HS-27A (cell line): ENCODE measurements around the gene CCDC187.

Source experiments
- DNase-seq: peaks from one replicate; pipeline ENCODE4 v3.0.0-alpha.2; 2012; ENCODE audit warnings: low read depth, missing footprints

Gene CCDC187

GRCh38 chr9:136339173-136339957 lies 35.5 kb upstream of the CCDC187 start:
- DNase-seq: no peak

- no peak for DNase-seq
Measured at GRCh38 chr9:136338511-136338910, 34.6 kb upstream of the CCDC187 start.

- DNase-seq: no peak
Measured at GRCh38 chr9:136337416-136338395, 33.8 kb upstream of the CCDC187 start.

GRCh38 chr9:136336881-136337280 lies 33.0 kb upstream of the CCDC187 start:
- no peak for DNase-seq

GRCh38 chr9:136336156-136336870 lies 32.4 kb upstream of the CCDC187 start:
- no peak for DNase-seq

GRCh38 chr9:136335296-136336155 lies 31.6 kb upstream of the CCDC187 start:
- no peak for DNase-seq

- DNase-seq: no peak
Measured at GRCh38 chr9:136334541-136334940, 30.6 kb upstream of the CCDC187 start.

- no peak for DNase-seq
Measured at GRCh38 chr9:136333486-136333885, 29.6 kb upstream of the CCDC187 start.

- DNase-seq: no peak
Measured at GRCh38 chr9:136333045-136333444, 29.2 kb upstream of the CCDC187 start.

GRCh38 chr9:136332482-136332983 lies 28.6 kb upstream of the CCDC187 start:
- no peak for DNase-seq

- no peak for DNase-seq
Measured at GRCh38 chr9:136331556-136332481, 27.9 kb upstream of the CCDC187 start.

- DNase-seq: no peak
Measured at GRCh38 chr9:136331030-136331429, 27.1 kb upstream of the CCDC187 start.

- no peak for DNase-seq
Measured at GRCh38 chr9:136330406-136330990, 26.6 kb upstream of the CCDC187 start.

GRCh38 chr9:136329636-136330405 lies 25.9 kb upstream of the CCDC187 start:
- no peak for DNase-seq

- DNase-seq: no peak
Measured at GRCh38 chr9:136329211-136329627, 25.3 kb upstream of the CCDC187 start.

- no peak for DNase-seq
Measured at GRCh38 chr9:136328622-136329041, 24.7 kb upstream of the CCDC187 start.

GRCh38 chr9:136328011-136328621 lies 24.2 kb upstream of the CCDC187 start:
- no peak for DNase-seq

- no peak for DNase-seq
Measured at GRCh38 chr9:136327304-136327974, 23.5 kb upstream of the CCDC187 start, which contains the start of gene GPSM1. TSS of gene GPSM1 (plus strand) at chr9:136327539. CDS start at chr9:136327696, 157 bp downstream.
